Right lobe of liver (tissue), 4 donors: ENCODE results near the gene TCF7L2.

ENCODE experiments used
- POLR2A ChIP-seq: fragments of 450-650 bp; IDR thresholded peaks from one replicate; pipeline ENCODE4 v1.6.1; 2017; ENCODE audit warnings: antibody characterized with exemption, mild to moderate bottlenecking
- TF ChIP-seq, protein P1 (sequence below), 4 donors: fragments of 200-600 bp in 3 of 4; fragments of 450-650 bp in 1 of 4; IDR thresholded peaks; one replicate each; pipeline versions ENCODE4 v1.5.1 to v1.8.0; 2016 to 2022; ENCODE audit warnings: antibody characterized with exemption in 4 of 4, mild to moderate bottlenecking in 2 of 4
- donor health status: DM: no; HTN: no; CAD: no.
- donor health status: DM: no; HTN: no; CAD: no.
- donor health status: DM: no; HTN: yes; CAD: no.

GRCh38 chr10:113165673-113166072, 215.6 kb downstream of the TCF7L2 start:
- TF ChIP-seq, protein P1, sequence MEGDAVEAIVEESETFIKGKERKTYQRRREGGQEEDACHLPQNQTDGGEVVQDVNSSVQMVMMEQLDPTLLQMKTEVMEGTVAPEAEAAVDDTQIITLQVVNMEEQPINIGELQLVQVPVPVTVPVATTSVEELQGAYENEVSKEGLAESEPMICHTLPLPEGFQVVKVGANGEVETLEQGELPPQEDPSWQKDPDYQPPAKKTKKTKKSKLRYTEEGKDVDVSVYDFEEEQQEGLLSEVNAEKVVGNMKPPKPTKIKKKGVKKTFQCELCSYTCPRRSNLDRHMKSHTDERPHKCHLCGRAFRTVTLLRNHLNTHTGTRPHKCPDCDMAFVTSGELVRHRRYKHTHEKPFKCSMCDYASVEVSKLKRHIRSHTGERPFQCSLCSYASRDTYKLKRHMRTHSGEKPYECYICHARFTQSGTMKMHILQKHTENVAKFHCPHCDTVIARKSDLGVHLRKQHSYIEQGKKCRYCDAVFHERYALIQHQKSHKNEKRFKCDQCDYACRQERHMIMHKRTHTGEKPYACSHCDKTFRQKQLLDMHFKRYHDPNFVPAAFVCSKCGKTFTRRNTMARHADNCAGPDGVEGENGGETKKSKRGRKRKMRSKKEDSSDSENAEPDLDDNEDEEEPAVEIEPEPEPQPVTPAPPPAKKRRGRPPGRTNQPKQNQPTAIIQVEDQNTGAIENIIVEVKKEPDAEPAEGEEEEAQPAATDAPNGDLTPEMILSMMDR (IDR thresholded peaks at IDR 0.05) = no peak
- TF ChIP-seq POLR2A = no peak
